Measurements from ENCODE around the gene CES4A. TPM values are rescaled to one million over a fixed set of nuclear protein-coding genes. Genes with fewer than 3 reads are reported as not detected.

The CES4A gene
- polyA plus RNA-seq, 1 donor (not counting 4 experiments of a cell fraction or from before 2014, with no cell fraction given), result 6.6 TPM

GRCh38 chr16:66948134-66948836 lies 40.1 kb upstream of the CES4A start:
- no peaks in the 10 kb centered on the region for H3K79me2 ChIP-seq (ENCODE audit: control insufficient read depth, insufficient read depth, low read length)
- H3K36me3 ChIP-seq (ENCODE audit: control insufficient read depth in 2 of 2, extremely low read depth in 1 of 2, insufficient read depth in 2 of 2, low read length in 2 of 2), result peaks cover 3 to 4% of the 10 kb centered on the region in 2 experiments
- dilution Hi-C loops (cut with MboI; ENCODE audit: extremely low pct_ligation_motif_present, low sequenced_read_pairs), result no loop called here
- H3K27ac ChIP-seq (ENCODE audit: control insufficient read depth, insufficient read depth, low read length), result peak overlapping the region; percentile 40
- no peak for TF ChIP-seq EZH2 (IDR thresholded peaks at IDR 0.05; ENCODE audit: low read length)
- TF ChIP-seq CTCF (optimal IDR thresholded peaks at IDR 0.05 in 1 of 3, IDR thresholded peaks at IDR 0.05 in 1 of 3, conservative IDR thresholded peaks at IDR 0.05 in 1 of 3; ENCODE audit: extremely low read depth in 1 of 3, insufficient read depth in 2 of 3, low read length in 3 of 3), result no peak
- H4K20me1 ChIP-seq (ENCODE audit: control insufficient read depth, extremely low read depth, insufficient read depth, low read length), result no peaks in the 10 kb centered on the region
- peak overlapping the region; percentile 84 for H2AFZ ChIP-seq (ENCODE audit: control insufficient read depth, low read length)
- DNase-seq (ENCODE audit: low read depth, low spot score) (no peak), FAIRE-seq (peak; percentile 53)
- peak overlapping the region; percentile 43 to 76 (median 69) for H3K4me3 ChIP-seq (ENCODE audit: control insufficient read depth in 2 of 3, extremely low read depth in 1 of 3, insufficient read depth in 2 of 3, low read depth in 1 of 3, low read length in 3 of 3)
- no peaks in the 10 kb centered on the region for H3K27me3 ChIP-seq (ENCODE audit: control insufficient read depth, extremely low read depth, insufficient read depth, low read length)
- H3K9ac ChIP-seq (ENCODE audit: control insufficient read depth, extremely low read depth, insufficient read depth, low read length), result peak overlapping the region; percentile 68
- H3K4me1 ChIP-seq (ENCODE audit: control insufficient read depth, extremely low read depth, insufficient read depth, low read length), result peaks cover 15% of the 10 kb centered on the region
- H3K9me3 ChIP-seq (ENCODE audit: control insufficient read depth, low read depth, low read length), result no peaks in the 10 kb centered on the region
- peak overlapping the region; percentile 95 for H3K4me2 ChIP-seq (ENCODE audit: control insufficient read depth, extremely low read depth, insufficient read depth, low read depth, low read length)
- no peaks in the 10 kb centered on the region for H3K9me1 ChIP-seq (ENCODE audit: control insufficient read depth, extremely low read depth, insufficient read depth, low read length)

GRCh38 chr16:66948837-66949225 lies 39.6 kb upstream of the CES4A start:
- H3K9me1 ChIP-seq (ENCODE audit: control insufficient read depth, extremely low read depth, insufficient read depth, low read length), result no peaks in the 10 kb centered on the region
- no peak for FAIRE-seq
- H3K9ac ChIP-seq (ENCODE audit: control insufficient read depth, extremely low read depth, insufficient read depth, low read length), result peak overlapping the region; percentile 68
- no peaks in the 10 kb centered on the region for H4K20me1 ChIP-seq (ENCODE audit: control insufficient read depth, extremely low read depth, insufficient read depth, low read length)
- DNase-seq (ENCODE audit: low read depth, low spot score), result no peak
- no peaks in the 10 kb centered on the region for H3K27me3 ChIP-seq (ENCODE audit: control insufficient read depth, extremely low read depth, insufficient read depth, low read length)
- H3K4me1 ChIP-seq (ENCODE audit: control insufficient read depth, extremely low read depth, insufficient read depth, low read length), result peaks cover 20% of the 10 kb centered on the region
- H3K36me3 ChIP-seq (ENCODE audit: control insufficient read depth in 2 of 2, extremely low read depth in 1 of 2, insufficient read depth in 2 of 2, low read length in 2 of 2), result peaks cover 0 to 2% of the 10 kb centered on the region in 2 experiments
- dilution Hi-C loops (cut with MboI; ENCODE audit: extremely low pct_ligation_motif_present, low sequenced_read_pairs), result no loop called here
- no peaks in the 10 kb centered on the region for H3K9me3 ChIP-seq (ENCODE audit: control insufficient read depth, low read depth, low read length)
- no peaks in the 10 kb centered on the region for H3K79me2 ChIP-seq (ENCODE audit: control insufficient read depth, insufficient read depth, low read length)
- H3K4me3 ChIP-seq (ENCODE audit: control insufficient read depth in 2 of 3, extremely low read depth in 1 of 3, insufficient read depth in 2 of 3, low read depth in 1 of 3, low read length in 3 of 3), result peak overlapping the region; percentile 43 to 76 (median 69)
- peak overlapping the region; percentile 84 for H2AFZ ChIP-seq (ENCODE audit: control insufficient read depth, low read length)
- no peak overlapping the region for H3K27ac ChIP-seq (ENCODE audit: control insufficient read depth, insufficient read depth, low read length)
- H3K4me2 ChIP-seq (ENCODE audit: control insufficient read depth, extremely low read depth, insufficient read depth, low read depth, low read length), result peak overlapping the region; percentile 95
- TF ChIP-seq EZH2 (IDR thresholded peaks at IDR 0.05; ENCODE audit: low read length) (no peak), CTCF (optimal IDR thresholded peaks at IDR 0.05 in 1 of 3, IDR thresholded peaks at IDR 0.05 in 1 of 3, conservative IDR thresholded peaks at IDR 0.05 in 1 of 3; ENCODE audit: extremely low read depth in 1 of 3, insufficient read depth in 2 of 3, low read length in 3 of 3) (no peak)
